COR-L47 (cell line): ENCODE measurements around the gene ODF4.
"Not testable (repeated sequence)": the region's sequence is repeated elsewhere in the genome, so short reads cannot be mapped to it uniquely, and the experiment has no call there.

Experiments
- DNase-seq: peaks from one replicate; lab custom pipeline; 2025; lab: John Stamatoyannopoulos, UW

The ODF4 gene

GRCh38 chr17:8326511-8327302 is 12.9 kb upstream of the ODF4 start:
- DNase-seq: no peak

GRCh38 chr17:8327303-8327649 is 12.4 kb upstream of the ODF4 start:
- DNase-seq: no peak

- no peak for DNase-seq
Measured at GRCh38 chr17:8332128-8332527, 7.5 kb upstream of the ODF4 start.

- DNase-seq: no peak
Measured at GRCh38 chr17:8332688-8333087, 7.0 kb upstream of the ODF4 start.

GRCh38 chr17:8333281-8333680 is 6.4 kb upstream of the ODF4 start:
- DNase-seq: no peak

- no peak for DNase-seq
Measured at GRCh38 chr17:8337802-8338752, 1.6 kb upstream of the ODF4 start.

- DNase-seq: no peak
Measured at GRCh38 chr17:8338753-8339140, 893 bp upstream of the ODF4 start.

GRCh38 chr17:8341456-8341855 is 1.8 kb downstream of the ODF4 start:
- DNase-seq: no peak

GRCh38 chr17:8345052-8345690 is 5.5 kb downstream of the ODF4 start:
- DNase-seq: no peak

GRCh38 chr17:8345951-8346665 is 6.5 kb downstream of the ODF4 start:
- no peak for DNase-seq

- not testable (repeated sequence) for DNase-seq
Measured at GRCh38 chr17:8347001-8347400, 7.4 kb downstream of the ODF4 start.

- no peak for DNase-seq
Measured at GRCh38 chr17:8350339-8350738, 10.7 kb downstream of the ODF4 start.

GRCh38 chr17:8353736-8354135 is 14.1 kb downstream of the ODF4 start:
- no peak for DNase-seq

GRCh38 chr17:8354236-8354635 is 14.6 kb downstream of the ODF4 start:
- DNase-seq: no peak

- DNase-seq: no peak
Measured at GRCh38 chr17:8357910-8358309, 18.3 kb downstream of the ODF4 start.

- DNase-seq: no peak
Measured at GRCh38 chr17:8359769-8360168, 20.1 kb downstream of the ODF4 start.

- no peak for DNase-seq
Measured at GRCh38 chr17:8360260-8360659, 20.6 kb downstream of the ODF4 start.

- DNase-seq: no peak
Measured at GRCh38 chr17:8360751-8361150, 21.1 kb downstream of the ODF4 start.

GRCh38 chr17:8362651-8363332 is 23.2 kb downstream of the ODF4 start:
- DNase-seq: no peak

GRCh38 chr17:8365143-8365542 is 25.5 kb downstream of the ODF4 start:
- no peak for DNase-seq

- no peak for DNase-seq
Measured at GRCh38 chr17:8366231-8366630, 26.6 kb downstream of the ODF4 start.
